ENCODE results near the gene WDR37.
"Not testable (repeated sequence)": the region's sequence is repeated elsewhere in the genome, so short reads cannot be mapped to it uniquely, and the experiment has no call there.

WDR37 gene

GRCh38 chr10:1034758-1035157, 21.4 kb upstream of the WDR37 start:
- Histone ChIP-seq H3K36me3 (ENCODE audit: insufficient read depth) (0 out of 2 replicates have a peak, but pooled peaks cover 5% of the 10 kb centered on the region), H4K20me1 (ENCODE audit: insufficient read depth) (no peaks in the 10 kb centered on the region), H3K27ac (no peak overlapping the region), H3K27me3 (ENCODE audit: insufficient read depth, low read depth) (no peaks in the 10 kb centered on the region), H2AFZ (ENCODE audit: low read depth) (no peak overlapping the region), H3K79me2 (ENCODE audit: insufficient read depth, low read depth) (no peaks in the 10 kb centered on the region), H3K4me2 (no peak overlapping the region), H3K4me1 (ENCODE audit: low read depth, poor library complexity, severe bottlenecking) (no peaks in the 10 kb centered on the region), H3K4me3 (IDR thresholded peaks at IDR 0.05; ENCODE audit: insufficient read depth, low read depth, low read length) (no peak overlapping the region), H3K9ac (no peak overlapping the region)
- no peak for TF ChIP-seq CTCF (conservative IDR thresholded peaks at IDR 0.05; ENCODE audit: low read depth, low read length)

GRCh38 chr10:1035201-1035600, 21.0 kb upstream of the WDR37 start:
- no peak overlapping the region for H3K4me3 ChIP-seq (IDR thresholded peaks at IDR 0.05; ENCODE audit: insufficient read depth, low read depth, low read length)
- no peaks in the 10 kb centered on the region for H4K20me1 ChIP-seq (ENCODE audit: insufficient read depth)
- no peaks in the 10 kb centered on the region for H3K4me1 ChIP-seq (ENCODE audit: low read depth, poor library complexity, severe bottlenecking)
- H3K79me2 ChIP-seq (ENCODE audit: insufficient read depth, low read depth), result no peaks in the 10 kb centered on the region
- H3K36me3 ChIP-seq (ENCODE audit: insufficient read depth), result peaks cover 10% of the 10 kb centered on the region; the same call in 1 of the 2 replicates
- no peaks in the 10 kb centered on the region for H3K27me3 ChIP-seq (ENCODE audit: insufficient read depth, low read depth)
- H2AFZ ChIP-seq (ENCODE audit: low read depth), result no peak overlapping the region
- H3K9ac ChIP-seq, result no peak overlapping the region
- TF ChIP-seq CTCF (conservative IDR thresholded peaks at IDR 0.05; ENCODE audit: low read depth, low read length), result no peak
- H3K4me2 ChIP-seq, result no peak overlapping the region
- H3K27ac ChIP-seq, result no peak overlapping the region

GRCh38 chr10:1036341-1036791, 19.8 kb upstream of the WDR37 start:
- Histone ChIP-seq H2AFZ (ENCODE audit: low read depth) (no peak overlapping the region), H3K9ac (no peak overlapping the region), H4K20me1 (ENCODE audit: insufficient read depth) (no peaks in the 10 kb centered on the region), H3K4me1 (ENCODE audit: low read depth, poor library complexity, severe bottlenecking) (no peaks in the 10 kb centered on the region), H3K4me3 (IDR thresholded peaks at IDR 0.05; ENCODE audit: insufficient read depth, low read depth, low read length) (no peak overlapping the region), H3K27ac (no peak overlapping the region), H3K27me3 (ENCODE audit: insufficient read depth, low read depth) (no peaks in the 10 kb centered on the region), H3K79me2 (ENCODE audit: insufficient read depth, low read depth) (no peaks in the 10 kb centered on the region), H3K36me3 (ENCODE audit: insufficient read depth) (peaks cover 17% of the 10 kb centered on the region; the same call in 1 of the 2 replicates), H3K4me2 (no peak overlapping the region)
- no peak for TF ChIP-seq CTCF (conservative IDR thresholded peaks at IDR 0.05; ENCODE audit: low read depth, low read length)

DNA sequence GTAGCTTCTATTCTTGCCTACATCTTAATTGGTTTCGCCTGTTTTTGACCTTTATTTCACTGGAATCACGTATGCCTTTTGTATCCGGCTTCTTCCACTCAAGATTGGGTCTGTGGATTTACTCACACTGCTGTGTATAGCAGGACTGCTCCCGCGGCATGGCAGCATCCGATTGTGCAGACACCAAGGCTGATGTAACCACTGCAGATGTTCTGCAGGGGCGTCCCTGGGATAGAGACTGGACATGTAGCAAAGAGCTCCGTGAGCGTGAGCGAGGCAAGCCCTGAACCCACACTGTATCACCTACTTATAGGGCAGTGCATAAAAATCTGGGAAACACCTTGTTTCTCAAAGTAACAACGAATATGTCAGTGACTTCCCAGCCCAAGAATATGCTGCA, 19.1 kb upstream of the WDR37 start:
- Histone ChIP-seq H3K4me2 (no peak overlapping the region), H3K4me3 (IDR thresholded peaks at IDR 0.05; ENCODE audit: insufficient read depth, low read depth, low read length) (no peak overlapping the region), H3K9ac (no peak overlapping the region), H3K79me2 (ENCODE audit: insufficient read depth, low read depth) (no peaks in the 10 kb centered on the region), H3K27ac (no peak overlapping the region), H3K27me3 (ENCODE audit: insufficient read depth, low read depth) (no peaks in the 10 kb centered on the region), H3K36me3 (ENCODE audit: insufficient read depth) (peaks cover 22% of the 10 kb centered on the region; the same call in 1 of the 2 replicates), H2AFZ (ENCODE audit: low read depth) (no peak overlapping the region), H3K4me1 (ENCODE audit: low read depth, poor library complexity, severe bottlenecking) (no peaks in the 10 kb centered on the region), H4K20me1 (ENCODE audit: insufficient read depth) (no peaks in the 10 kb centered on the region)
- TF ChIP-seq CTCF (conservative IDR thresholded peaks at IDR 0.05; ENCODE audit: low read depth, low read length), result no peak

DNA sequence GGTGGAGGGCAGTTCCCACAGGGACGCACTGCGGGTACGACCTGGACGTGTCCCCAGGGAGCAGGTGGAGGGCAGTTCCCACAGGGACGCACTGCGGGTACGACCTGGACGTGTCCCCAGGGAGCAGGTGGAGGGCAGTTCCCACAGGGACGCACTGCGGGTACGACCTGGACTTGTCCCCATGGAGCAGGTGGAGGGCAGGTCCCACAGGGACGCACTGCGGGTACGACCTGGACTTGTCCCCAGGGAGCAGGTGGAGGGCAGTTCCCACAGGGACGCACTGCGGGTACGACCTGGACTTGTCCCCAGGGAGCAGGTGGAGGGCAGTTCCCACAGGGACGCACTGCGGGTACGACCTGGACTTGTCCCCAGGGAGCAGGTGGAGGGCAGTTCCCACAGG, 17.4 kb upstream of the WDR37 start:
- not testable (repeated sequence) for H3K79me2 ChIP-seq (ENCODE audit: insufficient read depth, low read depth); H2AFZ ChIP-seq (ENCODE audit: low read depth); H3K27me3 ChIP-seq (ENCODE audit: insufficient read depth, low read depth); H3K9ac ChIP-seq; H4K20me1 ChIP-seq (ENCODE audit: insufficient read depth); H3K27ac ChIP-seq; H3K4me1 ChIP-seq (ENCODE audit: low read depth, poor library complexity, severe bottlenecking); H3K4me3 ChIP-seq (IDR thresholded peaks at IDR 0.05; ENCODE audit: insufficient read depth, low read depth, low read length); H3K4me2 ChIP-seq
- peaks cover 37% of the 10 kb centered on the region; the same call in 1 of the 2 replicates for H3K36me3 ChIP-seq (ENCODE audit: insufficient read depth)
